OCI-LY3 (cell line): Measurements from ENCODE around the gene PLCB4.
"Not testable (repeated sequence)": the region's sequence is repeated elsewhere in the genome, so short reads cannot be mapped to it uniquely, and the experiment has no call there.

ENCODE experiments used
- H2AFZ ChIP-seq: fragments of 200-600, 300-600 bp; shearing (Covaris generic); 2 replicates; pipeline ENCODE4 v1.6.0; 2014; ENCODE audit warnings: antibody characterized with exemption, low read depth, low read length
- H3K27ac ChIP-seq: fragments of 200-600, 300-600 bp; sonication (generic); 2 replicates; pipeline ENCODE4 v1.5.1; 2014; ENCODE audit warnings: mild to moderate bottlenecking, low read length, moderate library complexity, mixed read lengths
- H3K27me3 ChIP-seq: fragments of 200-600, 300-600 bp; sonication (generic); 2 replicates; pipeline ENCODE4 v1.6.1; 2014; ENCODE audit warnings: low read depth, low read length, mixed read lengths
- H3K36me3 ChIP-seq: fragments of 200-600, 300-600 bp; sonication (generic); replicated peaks from 2 replicates; pipeline ENCODE3; 2014; ENCODE audit warnings: low read depth, low read length, mixed read lengths
- H3K4me1 ChIP-seq: fragments of 300-600, 200-600 bp; sonication (generic); 2 replicates; pipeline ENCODE4 v1.6.1; 2014; ENCODE audit warnings: low read length, mixed read lengths
- H3K4me2 ChIP-seq: fragments of 200-600, 300-600 bp; sonication (generic); 2 replicates; pipeline ENCODE4 v1.6.1; 2014; ENCODE audit warnings: low read length, mixed read lengths
- H3K4me3 ChIP-seq: fragments of 300-600, 200-600 bp; sonication (generic); 2 replicates; pipeline ENCODE4 v1.5.1; 2014; ENCODE audit warnings: antibody characterized with exemption, mild to moderate bottlenecking, low read length, moderate library complexity
- H3K79me2 ChIP-seq: fragments of 300-600, 200-600 bp; shearing (Covaris generic); 2 replicates; pipeline ENCODE4 v1.6.1; 2014; ENCODE audit warnings: mild to moderate bottlenecking, low read length, mixed read lengths
- H3K9ac ChIP-seq: fragments of 300-600, 200-600 bp; shearing (Covaris generic); 2 replicates; pipeline ENCODE4 v1.6.0; 2014; ENCODE audit warnings: mild to moderate bottlenecking, low read length, moderate library complexity
- H3K9me3 ChIP-seq: fragments of 200-600, 300-600 bp; shearing (Covaris generic); 2 replicates; pipeline ENCODE4 v1.6.1; 2014; ENCODE audit warnings: low read length, mixed read lengths; ENCODE audit not compliant: insufficient read depth
- H4K20me1 ChIP-seq: fragments of 200-600, 300-600 bp; sonication (generic); 2 replicates; pipeline ENCODE4 v1.6.1; 2016; ENCODE audit warnings: low read length, mixed read lengths; ENCODE audit not compliant: insufficient read depth
- CTCF ChIP-seq: fragments of 200-600, 300-600 bp; sonication (generic); IDR thresholded peaks from 2 replicates; pipeline ENCODE4 v1.5.1; 2014; ENCODE audit warnings: antibody characterized with exemption, low read length, low read depth
- EZH2phosphoT487 ChIP-seq: fragments of 200-600 bp; shearing (Covaris generic); IDR thresholded peaks from 2 replicates; pipeline ENCODE4 v1.6.1; 2018; ENCODE audit warnings: antibody characterized with exemption, mixed run types, low read depth

Gene PLCB4

GRCh38 chr20:9150679-9151078 is 81.8 kb downstream of the PLCB4 start:
- no peaks in the 10 kb centered on the region for H3K27me3 ChIP-seq
- TF ChIP-seq EZH2phosphoT487, result no peak
- H2AFZ ChIP-seq, result no peak overlapping the region
- no peaks in the 10 kb centered on the region for H3K9me3 ChIP-seq
- H3K79me2 ChIP-seq, result no peaks in the 10 kb centered on the region
- no peak overlapping the region for H3K27ac ChIP-seq
- no peak overlapping the region for H3K4me2 ChIP-seq
- no peak overlapping the region for H3K4me3 ChIP-seq
- no peaks in the 10 kb centered on the region for H3K4me1 ChIP-seq
- H3K36me3 ChIP-seq, result no peaks in the 10 kb centered on the region
- no peak overlapping the region for H3K9ac ChIP-seq
- H4K20me1 ChIP-seq, result no peaks in the 10 kb centered on the region

- H3K9ac ChIP-seq, H3K36me3 ChIP-seq, H3K27ac ChIP-seq, H4K20me1 ChIP-seq, H3K9me3 ChIP-seq, H3K79me2 ChIP-seq, H2AFZ ChIP-seq, H3K4me1 ChIP-seq, H3K27me3 ChIP-seq, H3K4me2 ChIP-seq, H3K4me3 ChIP-seq: not testable (repeated sequence)
Observed at GRCh38 chr20:9152139-9152538, 83.3 kb downstream of the PLCB4 start.

GRCh38 chr20:9154464-9155024 is 85.7 kb downstream of the PLCB4 start:
- Histone ChIP-seq H4K20me1 (no peaks in the 10 kb centered on the region), H3K4me1 (no peaks in the 10 kb centered on the region), H3K4me3 (no peak overlapping the region), H3K9ac (no peak overlapping the region), H3K36me3 (no peaks in the 10 kb centered on the region), H3K79me2 (no peaks in the 10 kb centered on the region), H3K4me2 (no peak overlapping the region), H3K27ac (no peak overlapping the region), H2AFZ (no peak overlapping the region), H3K27me3 (no peaks in the 10 kb centered on the region), H3K9me3 (no peaks in the 10 kb centered on the region)
- TF ChIP-seq EZH2phosphoT487 (no peak), CTCF (no peak)

GRCh38 chr20:9156529-9157280 is 87.8 kb downstream of the PLCB4 start:
- no peaks in the 10 kb centered on the region for H3K36me3 ChIP-seq
- no peaks in the 10 kb centered on the region for H3K27me3 ChIP-seq
- no peak overlapping the region for H3K27ac ChIP-seq
- H3K9ac ChIP-seq, result no peak overlapping the region
- H2AFZ ChIP-seq, result no peak overlapping the region
- no peaks in the 10 kb centered on the region for H3K4me1 ChIP-seq
- no peak overlapping the region for H3K4me3 ChIP-seq
- H3K79me2 ChIP-seq, result no peaks in the 10 kb centered on the region
- TF ChIP-seq EZH2phosphoT487, result no peak
- no peak for TF ChIP-seq CTCF
- H3K4me2 ChIP-seq, result no peak overlapping the region
- H3K9me3 ChIP-seq, result no peaks in the 10 kb centered on the region
- H4K20me1 ChIP-seq, result no peaks in the 10 kb centered on the region

GRCh38 chr20:9160331-9160730 is 91.4 kb downstream of the PLCB4 start:
- Histone ChIP-seq H3K79me2 (no peaks in the 10 kb centered on the region), H3K4me1 (no peaks in the 10 kb centered on the region), H3K9ac (no peak overlapping the region), H3K27me3 (no peaks in the 10 kb centered on the region; the same call in 1 of the 2 replicates), H3K4me2 (no peak overlapping the region), H2AFZ (no peak overlapping the region), H3K27ac (no peak overlapping the region), H3K36me3 (no peaks in the 10 kb centered on the region), H3K4me3 (no peak overlapping the region), H3K9me3 (no peaks in the 10 kb centered on the region), H4K20me1 (no peaks in the 10 kb centered on the region)
- no peak for TF ChIP-seq CTCF
- no peak for TF ChIP-seq EZH2phosphoT487
